Activated CD4-positive, alpha-beta T cell treated with anti-CD3 and anti-CD28 coated beads, Interleukin-2, amount 50 U/mL, for 24 hours (primary cell): ENCODE data around the gene CTDP1.
"Not testable (repeated sequence)": the region's sequence is repeated elsewhere in the genome, so short reads cannot be mapped to it uniquely, and the experiment has no call there.

Experiments
- DNase-seq, 2 donors: peaks; one replicate each; pipeline ENCODE4 v3.0.0-alpha.2; 2020; ENCODE audit warnings: low read depth in 1 of 2, low spot score in 1 of 2

CTDP1 gene

DNA sequence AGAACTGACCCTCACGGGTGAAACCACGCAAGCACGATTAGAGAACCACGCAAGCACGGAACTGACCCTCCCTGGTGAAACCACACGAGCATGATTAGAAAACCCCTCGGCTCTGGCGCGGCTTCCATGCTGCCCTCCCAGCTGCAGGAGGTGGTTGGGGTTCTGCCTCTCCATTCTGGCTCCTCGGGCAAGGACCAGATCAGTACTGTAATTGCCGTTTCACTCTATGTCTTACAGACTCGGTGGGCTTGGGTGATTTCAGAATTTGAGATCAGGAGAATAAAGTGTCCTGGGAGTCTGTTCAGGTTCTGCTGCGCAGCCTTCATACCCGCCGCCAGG is 59.8 kb downstream of the CTDP1 start:
- DNase-seq = no peak

DNA sequence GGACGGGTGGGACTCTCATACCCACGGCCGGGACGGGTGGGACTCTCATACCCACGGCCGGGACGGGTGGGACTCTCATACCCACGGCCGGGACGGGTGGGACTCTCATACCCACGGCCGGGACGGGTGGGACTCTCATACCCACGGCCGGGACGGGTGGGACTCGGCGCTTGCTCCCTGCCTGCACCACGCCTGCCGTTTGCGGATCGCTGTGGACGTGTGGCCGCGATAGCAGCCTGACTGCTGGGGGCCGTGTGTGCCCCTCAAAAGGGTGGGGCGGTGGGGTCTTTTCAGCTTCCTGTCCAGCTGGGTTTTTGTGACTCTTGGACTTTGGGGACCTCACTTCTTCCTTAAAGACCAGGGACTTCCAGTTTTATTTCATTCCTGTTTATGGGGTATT is 60.4 kb downstream of the CTDP1 start:
- DNase-seq = not testable (repeated sequence)

DNA sequence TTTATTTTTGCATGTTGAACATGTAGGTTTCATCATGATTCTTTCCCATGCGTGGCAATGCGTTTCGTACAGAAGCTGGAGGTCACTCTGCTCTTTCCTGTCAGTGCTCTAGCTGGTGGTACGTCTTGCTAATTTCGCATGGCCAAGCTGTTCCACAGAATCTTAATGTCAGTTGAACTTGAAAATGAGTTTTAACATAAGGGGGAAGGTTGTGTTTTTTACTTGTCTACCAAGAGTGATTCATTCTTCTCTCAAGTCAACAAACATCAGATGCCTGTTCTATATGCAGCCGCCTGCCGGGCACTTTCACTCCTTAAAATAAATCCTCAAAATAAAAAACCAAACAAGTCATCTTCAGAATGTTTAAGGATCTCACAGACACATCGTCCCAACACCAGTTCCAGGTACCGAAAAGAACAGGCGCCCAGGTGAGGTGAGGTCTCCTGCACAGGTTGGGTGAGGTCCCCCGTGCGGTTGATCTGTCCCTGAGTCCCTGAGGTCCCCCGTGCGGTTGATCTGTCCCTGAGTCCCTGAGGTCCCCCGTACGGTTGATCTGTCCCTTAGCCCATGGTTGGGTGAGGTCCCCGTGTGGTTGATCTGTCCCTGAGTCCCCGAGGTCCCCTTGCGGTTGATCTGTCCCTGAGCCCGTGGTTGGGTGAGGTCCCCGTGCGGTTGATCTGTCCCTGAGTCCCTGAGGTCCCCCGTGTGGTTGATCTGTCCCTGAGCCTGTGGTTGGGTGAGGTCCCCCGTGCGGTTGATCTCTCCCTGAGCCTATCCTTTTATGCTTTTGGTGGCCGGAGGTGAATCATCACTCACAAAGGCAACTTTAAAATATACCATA is 61.1 kb downstream of the CTDP1 start:
- DNase-seq = no peak

GRCh38 chr18:79741362-79741700 is 61.7 kb downstream of the CTDP1 start:
- DNase-seq = no peak

DNA sequence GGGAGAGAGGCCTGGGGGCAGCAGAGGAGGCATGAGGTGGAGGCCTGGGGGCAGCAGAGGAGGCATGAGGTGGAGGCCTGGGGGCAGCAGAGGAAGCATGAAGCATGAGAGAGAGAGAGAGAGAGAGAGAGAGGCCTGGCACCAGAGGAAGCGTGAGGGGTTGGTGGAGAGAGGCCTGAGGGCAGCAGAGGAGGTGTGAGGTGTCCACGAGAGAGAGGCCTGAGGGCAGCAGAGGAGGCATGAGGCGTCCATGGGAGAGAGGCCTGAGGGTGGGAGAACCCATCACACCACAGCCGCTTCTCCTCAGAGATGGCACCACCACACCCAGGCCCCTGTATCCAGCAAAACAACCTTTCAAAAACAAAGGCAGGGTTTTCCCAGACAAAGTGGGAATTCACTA is 62.5 kb downstream of the CTDP1 start:
- DNase-seq = no peak

GRCh38 chr18:79744625-79745024 is 65.0 kb downstream of the CTDP1 start:
- no peak for DNase-seq

DNA sequence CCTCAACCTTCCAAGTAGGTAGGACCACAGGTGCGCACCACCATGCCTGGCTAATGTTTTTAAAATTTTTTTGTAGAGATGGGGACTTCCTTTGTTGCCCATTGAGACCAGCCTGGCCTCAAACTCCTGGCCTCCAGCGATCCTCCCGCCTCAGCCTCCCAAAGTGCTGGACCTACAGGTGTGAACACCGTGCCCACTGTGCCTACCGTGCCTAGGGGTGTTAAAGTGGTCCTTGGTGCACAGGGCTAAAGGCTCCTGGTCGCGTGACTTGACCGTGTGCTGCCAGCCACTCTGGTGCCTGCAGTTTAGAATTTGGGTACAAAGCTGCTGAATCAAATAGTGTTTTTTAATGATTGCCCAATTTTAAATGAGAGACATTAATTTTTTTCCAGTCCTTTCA is 67.1 kb downstream of the CTDP1 start:
- no peak for DNase-seq

- DNase-seq = no peak
Observed at GRCh38 chr18:79747156-79747845, 67.7 kb downstream of the CTDP1 start.

DNA sequence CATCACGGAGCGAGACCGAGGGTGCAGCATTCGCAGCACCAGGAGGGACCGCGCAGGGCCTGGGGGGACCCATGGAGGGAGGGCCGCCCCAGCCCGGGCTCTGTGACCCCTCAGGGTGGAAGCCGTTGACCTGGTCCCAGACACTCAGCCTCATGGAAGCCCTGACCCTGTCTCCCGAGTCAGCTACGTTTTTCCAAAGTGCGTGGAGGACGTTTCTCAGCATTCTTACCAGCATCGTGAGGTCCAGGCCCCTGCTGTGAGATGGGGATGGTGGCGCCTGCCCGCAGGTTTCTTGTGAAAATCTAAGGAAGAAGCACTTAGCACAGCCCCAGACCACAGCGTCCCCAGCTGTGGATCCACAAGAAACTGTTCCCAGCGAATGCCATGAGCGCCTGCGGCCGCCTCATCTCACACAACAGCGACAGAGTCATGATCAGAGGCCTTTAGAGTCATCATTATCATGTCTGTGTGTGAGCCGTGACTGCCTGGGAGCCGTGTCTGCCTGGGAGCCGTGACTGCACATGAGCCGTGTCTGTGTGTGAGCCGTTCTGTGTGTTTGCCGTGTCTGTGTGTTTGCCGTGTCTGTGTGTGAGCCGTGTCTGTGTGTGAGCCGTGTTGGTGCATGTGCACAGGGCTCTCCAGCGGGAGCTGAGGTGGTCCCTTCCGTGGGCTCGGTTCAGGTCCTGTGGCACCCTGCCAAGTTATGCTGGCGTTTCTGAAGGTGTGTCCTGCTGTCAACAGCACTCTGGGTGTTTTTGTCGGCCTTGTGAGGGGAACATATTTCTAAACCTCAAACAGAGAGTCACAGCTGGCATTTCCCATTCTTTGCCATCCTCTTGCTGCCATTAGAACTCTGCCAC is 68.9 kb downstream of the CTDP1 start:
- no peak for DNase-seq

DNA sequence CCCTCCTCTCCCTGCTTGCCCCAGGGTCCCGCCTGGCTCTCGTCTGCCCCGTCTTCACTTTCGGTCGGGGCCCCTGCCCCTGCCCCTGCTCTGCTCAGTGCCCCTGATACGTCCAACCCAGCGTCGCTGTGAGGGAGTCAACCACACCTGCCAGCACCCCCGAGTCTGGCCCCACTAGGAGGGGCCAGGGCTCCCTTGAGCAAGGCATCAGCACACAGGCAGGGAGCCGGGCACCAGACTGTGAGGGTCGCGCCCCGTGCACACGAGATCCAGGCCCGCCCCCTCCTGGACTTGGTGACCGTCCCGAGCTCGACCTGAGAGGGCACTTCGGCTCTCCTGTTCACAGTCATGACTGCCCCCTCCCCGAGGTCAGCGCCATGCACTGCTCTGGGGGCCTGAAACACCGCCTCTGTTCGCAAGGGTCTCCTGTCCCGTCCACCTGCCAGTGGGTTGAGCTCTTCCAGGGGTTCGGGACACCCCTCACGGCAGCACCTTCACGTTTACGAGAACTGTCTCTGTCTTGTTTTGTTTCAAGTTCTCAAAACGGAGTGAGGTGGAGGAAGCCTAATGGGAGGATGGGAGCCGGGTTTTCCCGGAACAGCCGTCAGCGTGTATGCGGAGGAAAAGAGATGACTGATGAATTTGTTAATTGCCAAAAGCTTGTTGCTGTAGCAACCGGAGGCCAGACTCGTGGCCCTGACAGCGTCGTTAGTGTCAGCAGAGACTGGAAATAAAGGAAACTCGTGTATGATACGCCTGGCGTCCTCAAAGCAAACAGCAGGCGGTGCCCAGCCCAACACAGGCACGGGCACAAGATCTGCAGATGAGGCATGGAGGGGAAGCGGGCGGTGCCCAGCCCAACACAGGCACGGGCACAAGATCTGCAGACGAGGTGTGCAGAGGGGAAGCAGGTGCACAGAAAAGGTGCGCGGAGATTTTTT is 69.9 kb downstream of the CTDP1 start:
- no peak for DNase-seq

- no peak for DNase-seq
Observed at GRCh38 chr18:79750980-79751571, 71.5 kb downstream of the CTDP1 start.

DNA sequence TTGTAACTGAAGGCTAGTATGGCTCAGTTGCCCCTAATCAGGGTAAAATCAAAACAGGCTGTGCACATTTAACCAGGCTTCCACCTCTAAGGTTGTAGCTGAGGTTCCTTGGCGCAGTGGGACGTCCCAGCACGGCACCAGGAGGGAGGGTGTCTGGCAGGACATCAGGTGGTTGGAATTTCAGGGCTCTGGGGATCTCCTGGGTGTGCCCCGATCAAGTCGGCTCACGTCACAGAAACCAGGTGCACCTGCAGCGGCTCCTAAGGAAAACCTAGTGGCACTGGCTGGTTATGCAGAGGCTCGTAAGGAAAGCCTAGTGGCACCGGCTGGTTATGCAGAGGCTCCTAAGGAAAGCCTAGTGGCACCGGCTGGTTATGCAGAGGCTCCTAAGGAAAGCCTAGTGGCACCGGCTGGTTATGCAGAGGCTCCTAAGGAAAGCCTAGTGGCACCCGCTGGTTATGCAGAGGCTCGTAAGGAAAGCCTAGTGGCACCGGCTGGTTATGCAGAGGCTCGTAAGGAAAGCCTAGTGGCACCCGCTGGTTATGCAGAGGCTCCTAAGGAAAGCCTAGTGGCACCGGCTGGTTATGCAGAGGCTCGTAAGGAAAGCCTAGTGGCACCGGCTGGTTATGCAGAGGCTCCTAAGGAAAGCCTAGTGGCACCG is 72.4 kb downstream of the CTDP1 start:
- not testable (repeated sequence) for DNase-seq

DNA sequence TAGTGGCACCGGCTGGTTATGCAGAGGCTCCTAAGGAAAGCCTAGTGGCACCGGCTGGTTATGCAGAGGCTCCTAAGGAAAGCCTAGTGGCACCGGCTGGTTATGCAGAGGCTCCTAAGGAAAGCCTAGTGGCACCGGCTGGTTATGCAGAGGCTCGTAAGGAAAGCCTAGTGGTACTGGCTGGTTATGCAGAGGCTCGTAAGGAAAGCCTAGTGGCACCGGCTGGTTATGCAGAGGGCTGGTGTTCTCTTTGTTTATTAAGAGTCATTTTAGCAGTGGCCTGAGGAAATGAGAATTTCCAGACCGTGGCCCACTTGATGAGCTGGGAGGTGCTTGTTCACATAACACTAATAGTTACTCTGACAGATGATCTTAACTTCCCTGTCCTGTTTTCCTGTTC is 73.3 kb downstream of the CTDP1 start:
- not testable (repeated sequence) for DNase-seq

DNA sequence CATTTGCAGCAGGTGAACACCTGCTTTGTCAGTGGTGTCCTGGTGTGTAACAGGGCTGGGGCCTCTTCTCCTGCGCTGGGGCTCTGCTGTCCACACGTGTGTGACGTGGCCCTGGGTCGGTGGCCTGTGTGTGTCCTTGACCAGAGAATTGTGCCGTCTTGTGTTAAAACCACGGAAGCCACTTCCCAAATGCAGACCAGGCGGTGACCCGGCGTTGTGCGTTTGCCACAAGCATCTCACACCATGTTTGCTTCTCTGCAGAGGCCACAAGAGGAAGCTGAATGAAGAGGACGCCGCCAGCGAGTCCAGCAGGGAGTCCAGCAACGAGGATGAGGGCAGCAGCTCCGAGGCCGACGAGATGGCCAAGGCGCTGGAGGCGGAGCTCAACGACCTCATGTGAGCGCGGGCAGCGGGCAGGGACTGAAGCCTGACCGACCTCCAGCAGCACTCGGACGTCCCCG is 73.8 kb downstream of the CTDP1 start:
- DNase-seq = no peak

- DNase-seq = no peak
Observed at GRCh38 chr18:79754022-79754761, 74.6 kb downstream of the CTDP1 start.

- DNase-seq = no peak
Observed at GRCh38 chr18:79754831-79755351, 75.3 kb downstream of the CTDP1 start.

DNA sequence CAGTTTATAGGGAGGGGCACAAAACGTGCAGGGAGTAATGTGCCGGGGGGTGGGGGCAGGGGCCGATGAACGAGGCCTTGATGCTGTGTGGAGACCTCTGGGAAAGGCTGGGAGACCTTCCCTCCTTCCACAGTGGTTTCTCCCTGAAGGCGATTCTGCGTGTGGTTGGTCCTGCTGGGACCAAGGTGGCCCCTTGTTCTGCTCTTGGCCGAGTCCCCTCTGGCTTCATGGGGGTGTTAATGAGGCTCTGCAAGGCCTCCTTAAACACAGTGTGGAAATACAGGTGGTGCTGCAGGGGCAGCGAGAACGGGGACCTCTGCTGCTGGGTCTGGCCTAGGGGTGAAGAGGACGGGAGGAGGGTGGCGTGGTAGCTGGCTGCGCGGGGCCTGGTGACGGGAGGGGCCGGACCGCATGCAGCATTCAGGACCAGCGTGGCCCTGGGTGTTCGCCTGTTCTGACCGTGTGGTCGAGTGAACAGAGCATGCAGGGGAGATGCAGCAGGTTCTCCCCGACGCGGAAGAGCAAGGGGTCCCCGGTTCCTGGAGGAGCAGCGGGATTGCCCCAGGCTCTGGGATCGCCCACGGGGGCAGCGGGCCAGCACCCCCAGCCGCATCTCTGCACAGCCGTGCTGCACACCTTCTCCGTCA is 76.0 kb downstream of the CTDP1 start:
- DNase-seq = no peak

GRCh38 chr18:79756143-79756500 is 76.5 kb downstream of the CTDP1 start:
- no peak for DNase-seq
